Measurements from ENCODE around the gene TXNDC9.

DNA sequence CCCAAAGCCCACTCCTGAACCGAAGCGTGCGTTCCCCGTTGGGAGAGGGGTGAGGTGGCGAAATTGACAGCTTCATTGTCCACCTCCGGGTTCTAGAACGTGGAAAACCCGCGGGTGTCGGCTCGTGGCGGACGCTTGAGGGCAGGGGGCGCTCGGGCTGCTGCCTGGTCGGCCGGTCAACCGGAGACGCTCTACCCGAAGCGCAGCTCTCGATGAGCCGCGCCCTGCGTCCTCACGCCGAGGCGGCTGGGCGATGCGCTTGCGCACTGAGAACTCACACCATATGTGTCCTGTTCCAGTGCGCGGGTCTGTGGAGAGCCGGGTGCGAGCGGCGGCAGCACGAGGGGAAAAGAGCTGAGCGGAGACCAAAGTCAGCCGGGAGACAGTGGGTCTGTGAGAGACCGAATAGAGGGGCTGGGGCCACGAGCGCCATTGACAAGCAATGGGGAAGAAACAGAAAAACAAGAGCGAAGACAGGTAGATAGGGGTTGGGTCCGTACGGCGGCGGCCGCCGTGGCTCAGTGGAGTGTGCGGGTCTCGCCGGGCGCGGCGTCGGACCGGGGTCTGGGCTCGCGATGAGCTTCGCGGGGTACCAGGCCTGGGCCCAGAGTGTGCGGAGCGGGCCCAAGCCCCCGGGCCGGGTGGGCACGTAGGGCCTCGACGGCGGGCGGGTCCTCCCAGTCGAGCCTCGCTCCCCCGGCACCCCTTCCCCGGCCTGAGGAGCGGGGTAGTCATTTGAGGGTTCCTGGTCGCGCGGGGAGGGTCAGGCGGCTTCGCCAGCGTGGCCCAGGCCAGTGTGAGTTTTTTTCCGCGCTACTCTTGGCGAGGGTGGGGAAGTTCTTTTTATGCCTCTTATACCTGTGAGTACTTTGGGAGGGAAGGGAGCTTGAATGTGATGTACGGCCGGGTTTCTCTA is 1.2 kb upstream of the TXNDC9 start, which contains the start of gene EIF5B:
- TF ChIP-seq CTCF (conservative IDR thresholded peaks at IDR 0.05; ENCODE audit: low read length) (peak; percentile 87), EZH2phosphoT487 (IDR thresholded peaks at IDR 0.05; ENCODE audit: borderline replicate concordance, low read depth, low read length) (no peak)

Measured in OCI-LY7 (cell line).